HG02610 (cell line): ENCODE measurements around the gene RAB42.
"Not testable (repeated sequence)": the region's sequence is repeated elsewhere in the genome, so short reads cannot be mapped to it uniquely, and the experiment has no call there.

Experiments used
- ATAC-seq: cut with Tn5 transposase; IDR thresholded peaks from one replicate; pipeline ENCODE4 v1.9.1; 2021; ENCODE audit warnings: mild to moderate bottlenecking, moderate library complexity; ENCODE audit not compliant: unreplicated experiment

The RAB42 gene, protein sequence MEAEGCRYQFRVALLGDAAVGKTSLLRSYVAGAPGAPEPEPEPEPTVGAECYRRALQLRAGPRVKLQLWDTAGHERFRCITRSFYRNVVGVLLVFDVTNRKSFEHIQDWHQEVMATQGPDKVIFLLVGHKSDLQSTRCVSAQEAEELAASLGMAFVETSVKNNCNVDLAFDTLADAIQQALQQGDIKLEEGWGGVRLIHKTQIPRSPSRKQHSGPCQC

DNA sequence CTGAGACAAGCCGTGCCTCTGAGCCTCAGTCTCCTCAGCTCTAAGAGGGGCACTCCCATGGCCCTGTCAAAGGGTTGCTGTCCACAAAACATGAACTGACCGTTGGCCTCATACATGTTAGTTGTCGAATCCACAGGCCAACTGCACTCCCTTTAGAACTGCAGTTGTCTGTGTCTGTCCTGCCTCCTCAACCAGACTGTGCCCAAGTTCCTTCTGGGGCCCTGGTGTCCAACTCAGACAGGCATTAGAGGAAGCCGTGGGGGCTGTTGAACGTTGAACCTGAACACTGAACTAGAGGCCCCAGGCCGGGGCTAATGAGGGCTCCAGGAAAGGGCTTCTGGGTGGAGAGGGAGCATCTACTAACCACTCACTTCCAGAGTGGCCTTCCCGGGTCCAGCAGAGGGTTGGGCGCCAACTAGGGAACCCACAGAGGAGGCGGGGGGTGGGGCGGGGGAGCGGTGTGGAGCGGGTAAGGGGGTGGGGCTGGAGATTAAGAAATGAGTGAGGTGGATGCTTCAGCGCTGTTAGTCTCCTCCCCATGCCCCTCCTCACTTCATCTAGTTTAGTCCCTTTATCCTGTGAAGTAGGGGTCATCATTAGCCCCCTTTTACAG is at the start of gene RAB42:
Gene RAB42 (plus strand): TSS at position 558 of the 613 bp plus-strand sequence. CDS start 247 bp downstream, outside the sequence.
- ATAC-seq, result no peak

- no peak for ATAC-seq
Observed at GRCh38 chr1:28545246-28545628, 46.8 kb upstream of the RAB42 start.

GRCh38 chr1:28548318-28548717 is 43.7 kb upstream of the RAB42 start:
- ATAC-seq, result no peak

DNA sequence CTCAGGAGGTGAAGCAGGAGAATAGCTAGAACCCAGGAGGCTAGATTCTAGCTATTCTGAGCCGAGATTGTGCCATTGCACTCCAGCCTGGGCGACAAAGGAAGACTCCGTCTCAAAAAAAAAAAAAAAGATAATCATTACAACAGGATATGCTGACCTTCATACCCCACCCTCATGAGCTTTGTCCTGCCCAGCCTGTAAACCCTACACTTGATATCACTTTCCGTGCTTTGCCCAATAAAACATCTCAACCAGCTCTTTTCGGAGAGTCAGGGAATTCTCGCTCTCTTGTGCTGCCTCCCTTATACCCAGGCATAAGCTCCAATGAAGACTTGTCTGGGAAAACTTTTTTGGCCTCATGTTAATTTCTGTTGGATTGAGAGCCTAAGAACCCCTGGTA is 40.7 kb upstream of the RAB42 start:
- ATAC-seq, result no peak

- peak; percentile 93 for ATAC-seq
Observed at GRCh38 chr1:28552758-28553663, 39.1 kb upstream of the RAB42 start, which contains the start of gene TRNAU1AP. Gene TRNAU1AP (plus strand): TSS chr1:28553085. CDS start chr1:28553111, 26 bp downstream.

DNA sequence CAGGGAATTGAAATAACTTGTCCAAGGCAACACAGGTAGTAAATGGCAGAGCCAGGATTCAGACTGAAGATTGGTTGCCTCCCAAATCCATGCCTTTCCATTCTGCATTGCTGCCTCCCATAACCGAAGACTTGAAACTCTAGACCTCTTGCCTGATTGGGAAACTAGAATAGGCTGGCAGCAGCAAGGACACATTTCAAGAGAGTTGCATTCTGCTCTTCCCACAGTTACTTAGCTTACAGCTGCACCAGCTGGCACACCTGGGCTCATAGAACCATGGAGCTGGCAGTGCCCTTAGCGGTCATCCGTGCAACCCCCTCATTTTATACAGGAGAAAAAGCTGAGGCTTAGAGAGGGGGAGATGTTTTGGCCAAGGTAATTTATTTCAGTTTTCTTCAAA is 31.2 kb upstream of the RAB42 start:
- ATAC-seq, result no peak

- ATAC-seq, result no peak
Observed at GRCh38 chr1:28564310-28564709, 27.8 kb upstream of the RAB42 start.

GRCh38 chr1:28565040-28565439 is 27.0 kb upstream of the RAB42 start:
- no peak for ATAC-seq

GRCh38 chr1:28565726-28566125 is 26.3 kb upstream of the RAB42 start:
- ATAC-seq, result no peak

DNA sequence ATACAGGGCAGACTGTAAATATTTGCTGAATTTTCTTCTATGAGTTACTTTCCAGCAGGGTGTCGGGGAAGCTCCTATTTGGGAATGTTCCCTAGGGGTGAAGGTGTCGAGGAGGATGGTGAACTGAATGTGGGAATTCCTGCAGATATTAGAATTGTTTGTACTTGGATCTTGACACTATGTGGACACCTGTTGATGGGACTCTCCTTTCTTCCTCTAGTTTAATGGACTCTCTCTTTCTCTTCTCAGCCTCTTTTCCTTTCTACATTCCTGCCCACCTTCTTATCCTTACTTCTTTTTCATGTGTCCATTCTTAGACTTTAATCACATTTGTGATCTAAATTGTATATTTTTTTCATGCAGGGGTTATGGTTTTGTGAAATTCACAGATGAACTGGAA is 25.1 kb upstream of the RAB42 start:
- no peak for ATAC-seq

GRCh38 chr1:28571911-28572310 is 20.2 kb upstream of the RAB42 start:
- no peak for ATAC-seq

GRCh38 chr1:28572891-28573290 is 19.2 kb upstream of the RAB42 start:
- not testable (repeated sequence) for ATAC-seq

- ATAC-seq, result no peak
Observed at GRCh38 chr1:28573564-28573963, 18.5 kb upstream of the RAB42 start.

- no peak for ATAC-seq
Observed at GRCh38 chr1:28577052-28577678, 14.9 kb upstream of the RAB42 start.

DNA sequence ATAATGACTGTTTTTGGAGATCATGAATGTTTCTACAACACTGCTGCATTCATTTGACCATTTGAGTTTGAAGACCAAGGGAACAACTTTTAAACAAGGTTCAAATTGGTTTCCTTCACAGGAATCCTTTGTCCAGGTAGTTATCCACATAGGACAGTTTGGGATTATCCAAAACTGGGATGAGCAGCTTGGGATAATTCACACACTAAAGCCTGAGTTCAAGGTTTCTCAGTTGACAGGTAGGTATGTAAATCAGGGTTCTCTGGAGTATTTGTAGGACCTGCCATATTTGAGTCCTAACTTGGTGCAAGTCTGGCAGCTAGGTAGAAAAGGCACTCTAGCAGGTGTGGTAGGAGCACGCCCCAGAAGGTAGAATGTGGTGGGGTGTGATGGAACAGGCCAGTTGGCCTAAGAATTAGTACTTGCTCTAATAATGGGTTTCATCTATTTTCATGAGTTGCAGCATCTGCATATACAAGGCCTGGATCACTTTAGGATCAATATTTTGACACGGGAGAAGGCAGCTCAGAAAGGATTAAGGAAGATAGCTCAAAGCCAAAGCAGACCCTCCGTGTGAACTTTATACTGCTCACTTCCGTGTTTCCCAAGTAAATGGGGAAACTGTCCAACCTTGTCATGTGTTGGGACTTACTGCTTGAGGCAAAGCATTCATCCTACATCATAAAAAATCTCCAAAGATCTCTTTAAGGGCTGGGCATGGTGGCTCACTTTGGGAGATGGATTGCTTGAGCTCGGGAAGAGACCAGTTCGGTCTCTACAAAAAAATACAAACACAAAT is 14.1 kb upstream of the RAB42 start:
- no peak for ATAC-seq

DNA sequence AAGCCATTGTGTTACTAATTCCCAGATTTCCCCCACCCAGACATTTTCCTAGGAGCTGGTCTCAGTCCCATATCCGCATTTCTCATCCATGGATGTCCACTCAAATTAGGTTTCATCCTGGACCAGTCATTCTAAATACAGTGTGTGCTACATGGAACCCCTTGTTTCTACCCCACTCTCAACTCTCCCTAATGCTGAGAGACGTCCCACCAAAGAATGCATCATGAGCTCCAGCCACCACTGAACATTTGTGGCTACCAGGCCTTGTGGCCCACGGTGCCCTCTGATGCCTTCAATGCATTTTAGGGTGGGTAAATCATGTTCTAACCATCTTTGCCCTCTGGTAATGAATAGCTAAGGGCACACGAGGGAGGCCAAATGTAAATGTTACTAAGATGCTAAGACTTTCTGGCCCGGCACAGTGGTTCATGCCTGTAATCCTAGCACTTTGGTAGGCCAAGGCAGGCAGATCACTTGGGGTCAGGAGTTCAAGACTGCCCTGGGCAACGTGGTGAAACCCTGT is 13.3 kb upstream of the RAB42 start:
- ATAC-seq, result no peak

GRCh38 chr1:28579401-28579800 is 12.7 kb upstream of the RAB42 start:
- no peak for ATAC-seq

- peak; percentile 19 for ATAC-seq
Observed at GRCh38 chr1:28580722-28581530, 11.1 kb upstream of the RAB42 start.

- ATAC-seq, result peak; percentile 84
Observed at GRCh38 chr1:28581531-28582247, 10.4 kb upstream of the RAB42 start.
